Prostate gland (tissue), 2 donors: Measurements from ENCODE around the gene RBX1.

Source experiments
- CTCF ChIP-seq, 4 experiments: fragments of 200-600 bp in 2 of 4; fragments of 450-650 bp in 2 of 4; sonication (generic) in 2 of 4; IDR thresholded peaks; 1 replicate in 3 of 4; 2 replicates in 1 of 4; pipeline ENCODE4 v1.5.1; 2016 to 2019; ENCODE audit warnings: antibody characterized with exemption in 4 of 4, mild to moderate bottlenecking in 2 of 4, moderate library complexity in 2 of 4
- POLR2AphosphoS5 ChIP-seq: sonication (generic); formaldehyde crosslinking; IDR thresholded peaks from one replicate; pipeline ENCODE4 v1.6.1; 2017; ENCODE audit warnings: antibody characterized with exemption

- TF ChIP-seq POLR2AphosphoS5 (no peak), CTCF (IDR thresholded peaks at IDR 0.05) (no peak)
These were observed 28.0 kb downstream of the RBX1 start for GRCh38 chr22:40979198-40979597.
